GM23338 (cell line): ENCODE measurements around the gene RPS15. TPM values are rescaled to one million over a fixed set of nuclear protein-coding genes. Genes with fewer than 3 reads are reported as not detected.

Experiments
- ATAC-seq: fragments of 200-7000 bp; cut with Tn5 transposase; 3 replicates; pipeline ENCODE4 v1.9.1; 2020
- DNase-seq: peaks from one replicate; pipeline ENCODE4 v3.0.0-alpha.2; 2015; ENCODE audit warnings: low spot score
- H2AFZ ChIP-seq: fragments of 200-600 bp; sonication (generic); 2 replicates; pipeline ENCODE4 v1.8.0; 2016; ENCODE audit warnings: antibody characterized with exemption, mild to moderate bottlenecking, moderate library complexity
- H3F3A ChIP-seq: fragments of 200-600 bp; sonication (generic); replicated peaks from 2 replicates; pipeline ENCODE4 v1.8.0; 2017; ENCODE audit warnings: antibody characterized with exemption, mixed run types, low read depth
- H3K27ac ChIP-seq: fragments of 200-600 bp; sonication (generic); 2 replicates; pipeline ENCODE4 v1.6.1; 2016; ENCODE audit warnings: low read depth
- H3K27me3 ChIP-seq: fragments of 200-600 bp; sonication (generic); 2 replicates; pipeline ENCODE4 v1.8.0; 2016; ENCODE audit warnings: mild to moderate bottlenecking, mixed run types, moderate library complexity; ENCODE audit not compliant: insufficient read depth
- H3K36me3 ChIP-seq: fragments of 200-600 bp; sonication (generic); 2 replicates; pipeline ENCODE4 v1.8.0; 2016; ENCODE audit warnings: mild to moderate bottlenecking; ENCODE audit not compliant: insufficient read depth
- H3K4me1 ChIP-seq: fragments of 200-600 bp; sonication (generic); 2 replicates; pipeline ENCODE4 v1.8.0; 2016; ENCODE audit warnings: mild to moderate bottlenecking, moderate library complexity; ENCODE audit not compliant: insufficient read depth
- H3K4me2 ChIP-seq: fragments of 200-600 bp; sonication (generic); 2 replicates; pipeline ENCODE4 v1.7.1; 2017; ENCODE audit warnings: mixed run types
- H3K4me3 ChIP-seq: fragments of 200-600 bp; sonication (generic); 2 replicates; pipeline ENCODE4 v1.6.1; 2016; ENCODE audit warnings: mixed run types
- H3K79me2 ChIP-seq: fragments of 200-600 bp; sonication (generic); replicated peaks from 2 replicates; pipeline ENCODE4 v1.8.0; 2017; ENCODE audit warnings: mild to moderate bottlenecking; ENCODE audit not compliant: insufficient read depth
- H3K9me2 ChIP-seq: fragments of 200-600 bp; sonication (generic); 2 replicates; pipeline ENCODE4 v1.8.0; 2017; ENCODE audit not compliant: insufficient read depth
- H4K20me1 ChIP-seq: fragments of 200-600 bp; sonication (generic); replicated peaks from 2 replicates; pipeline ENCODE4 v1.8.0; 2017; ENCODE audit warnings: mild to moderate bottlenecking; ENCODE audit not compliant: insufficient read depth
- H3K27ac Mint-ChIP-seq: 2 replicates; pipeline ENCODE4 v1.8.0; 2020; ENCODE audit warnings: inconsistent platforms, mild to moderate bottlenecking, moderate library complexity, mixed read lengths
- H3K27me3 Mint-ChIP-seq: 3 replicates; pipeline ENCODE4 v1.8.0; 2022; ENCODE audit warnings: low read depth, mild to moderate bottlenecking, moderate library complexity, mixed read lengths, inconsistent platforms; ENCODE audit not compliant: insufficient read depth, poor library complexity
- H3K36me3 Mint-ChIP-seq: 3 replicates; pipeline ENCODE4 v1.8.0; 2021; ENCODE audit warnings: low read depth, mild to moderate bottlenecking, inconsistent platforms, moderate library complexity, mixed read lengths
- H3K4me1 Mint-ChIP-seq: 3 replicates; pipeline ENCODE4 v1.8.0; 2020; ENCODE audit warnings: mild to moderate bottlenecking, inconsistent platforms, mixed read lengths
- H3K4me3 Mint-ChIP-seq: 3 replicates; pipeline ENCODE4 v1.8.0; 2021; ENCODE audit warnings: moderate library complexity, mild to moderate bottlenecking, inconsistent platforms, mixed read lengths
- H3K9me3 Mint-ChIP-seq: 3 replicates; pipeline ENCODE4 v1.8.0; 2020; ENCODE audit warnings: moderate library complexity, mild to moderate bottlenecking, inconsistent platforms, mixed read lengths
- CREB1 ChIP-seq: fragments of 250-450 bp; sonication (Bioruptor Pico); IDR thresholded peaks from 2 replicates; pipeline ENCODE4 v1.5.0; 2020; ENCODE audit warnings: low read depth, mild to moderate bottlenecking, moderate library complexity
- EZH2 ChIP-seq: fragments of 200-600 bp; sonication (generic); IDR thresholded peaks from one replicate; pipeline ENCODE4 v1.8.0; 2017; ENCODE audit warnings: antibody characterized with exemption, mild to moderate bottlenecking, low read depth; ENCODE audit not compliant: unreplicated experiment
- EZH2phosphoT487 ChIP-seq: fragments of 200-600 bp; sonication (generic); IDR thresholded peaks from one replicate; pipeline ENCODE4 v1.8.1; 2018; ENCODE audit warnings: antibody characterized with exemption; ENCODE audit not compliant: unreplicated experiment
- JUNB ChIP-seq: IDR thresholded peaks from one replicate; pipeline ENCODE4 v1.6.1; 2016; ENCODE audit warnings: antibody characterized with exemption; ENCODE audit not compliant: unreplicated experiment
- NANOG ChIP-seq: IDR thresholded peaks from 2 replicates; pipeline ENCODE4 v1.6.1; 2016; ENCODE audit warnings: antibody characterized with exemption, borderline replicate concordance
- POLR2AphosphoS5 ChIP-seq: IDR thresholded peaks from 2 replicates; pipeline ENCODE4 v1.6.1; 2016; ENCODE audit warnings: antibody characterized with exemption, low read depth
- ZNF114 ChIP-seq: fragments of 250-450 bp; sonication (Bioruptor Pico); IDR thresholded peaks from 2 replicates; pipeline ENCODE4 v1.5.0; 2020; ENCODE audit warnings: mild to moderate bottlenecking, moderate library complexity
- ZNF331 ChIP-seq: fragments of 250-450 bp; sonication (Bioruptor Pico); IDR thresholded peaks from 2 replicates; pipeline ENCODE4 v1.5.0; 2020; ENCODE audit warnings: low read depth, mild to moderate bottlenecking, moderate library complexity
- polyA plus RNA-seq: library from polyadenylated mRNA; unstranded; fragments of >200 nt; fragmentation: Nextera tagmentation; extraction: Ambion mirVana; gene quantifications from 2 replicates; pipeline ENCODE4 v1.2.1, GENCODE V29; 2016
- total RNA-seq: library from RNA; depleted of rRNA; stranded (reverse); fragments of >200 nt; shearing (Covaris generic); gene quantifications from 2 replicates; pipeline ENCODE4 v1.2.3, GENCODE V29; 2014
- TF ChIP-seq, protein P1 (sequence below), 2 experiments: fragments of 200-600 bp in 1 of 2; sonication (generic) in 1 of 2; conservative IDR thresholded peaks; 2 replicates each; pipeline versions ENCODE4 v1.5.1 to v1.6.1; 2016 to 2017; ENCODE audit warnings: antibody characterized with exemption in 2 of 2, low read depth in 2 of 2, mild to moderate bottlenecking in 2 of 2, moderate library complexity in 1 of 2
- TF ChIP-seq, protein P2 (sequence below): IDR thresholded peaks from one replicate; pipeline ENCODE4 v1.6.1; 2018; ENCODE audit warnings: antibody characterized with exemption; ENCODE audit not compliant: unreplicated experiment

The RPS15 gene
- total and polyA plus RNA-seq, 2 experiments from 2014 or later, result 2,953 to 3,861 TPM

DNA sequence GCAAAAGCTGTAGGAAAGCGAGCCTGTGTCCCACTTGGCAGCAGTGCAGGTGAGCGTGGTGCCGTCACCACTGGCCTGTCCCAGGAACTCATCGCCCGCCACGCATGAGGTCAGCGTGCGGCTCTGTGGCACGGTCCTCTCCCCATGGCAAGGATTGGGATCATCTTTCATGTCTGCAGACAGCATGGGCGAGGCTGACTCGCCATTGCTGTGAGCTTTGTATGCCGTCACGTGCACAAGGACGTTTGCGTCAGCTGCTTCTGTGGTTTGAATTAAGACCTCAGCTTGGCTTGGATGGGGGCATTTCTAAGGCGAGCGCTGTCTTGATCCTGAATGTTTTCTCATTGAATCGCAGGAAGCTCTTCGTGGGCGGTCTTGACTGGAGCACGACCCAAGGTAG lies 21.1 kb upstream of the RPS15 start:
- H4K20me1 ChIP-seq, result peaks cover 55% of the 10 kb centered on the region
- H3K27ac ChIP-seq, result peak overlapping the region; percentile 72; the same call in 1 of the 2 replicates
- TF ChIP-seq, protein P1, sequence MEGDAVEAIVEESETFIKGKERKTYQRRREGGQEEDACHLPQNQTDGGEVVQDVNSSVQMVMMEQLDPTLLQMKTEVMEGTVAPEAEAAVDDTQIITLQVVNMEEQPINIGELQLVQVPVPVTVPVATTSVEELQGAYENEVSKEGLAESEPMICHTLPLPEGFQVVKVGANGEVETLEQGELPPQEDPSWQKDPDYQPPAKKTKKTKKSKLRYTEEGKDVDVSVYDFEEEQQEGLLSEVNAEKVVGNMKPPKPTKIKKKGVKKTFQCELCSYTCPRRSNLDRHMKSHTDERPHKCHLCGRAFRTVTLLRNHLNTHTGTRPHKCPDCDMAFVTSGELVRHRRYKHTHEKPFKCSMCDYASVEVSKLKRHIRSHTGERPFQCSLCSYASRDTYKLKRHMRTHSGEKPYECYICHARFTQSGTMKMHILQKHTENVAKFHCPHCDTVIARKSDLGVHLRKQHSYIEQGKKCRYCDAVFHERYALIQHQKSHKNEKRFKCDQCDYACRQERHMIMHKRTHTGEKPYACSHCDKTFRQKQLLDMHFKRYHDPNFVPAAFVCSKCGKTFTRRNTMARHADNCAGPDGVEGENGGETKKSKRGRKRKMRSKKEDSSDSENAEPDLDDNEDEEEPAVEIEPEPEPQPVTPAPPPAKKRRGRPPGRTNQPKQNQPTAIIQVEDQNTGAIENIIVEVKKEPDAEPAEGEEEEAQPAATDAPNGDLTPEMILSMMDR (conservative IDR thresholded peaks at IDR 0.05; ENCODE audit: low read depth in 2 of 2), result no peak
- no peak for TF ChIP-seq EZH2phosphoT487
- no peak for TF ChIP-seq ZNF114 (CRISPR knock-in tag)
- no peak for TF ChIP-seq POLR2AphosphoS5
- TF ChIP-seq NANOG, result no peak
- TF ChIP-seq CREB1, result no peak
- TF ChIP-seq, protein P2, sequence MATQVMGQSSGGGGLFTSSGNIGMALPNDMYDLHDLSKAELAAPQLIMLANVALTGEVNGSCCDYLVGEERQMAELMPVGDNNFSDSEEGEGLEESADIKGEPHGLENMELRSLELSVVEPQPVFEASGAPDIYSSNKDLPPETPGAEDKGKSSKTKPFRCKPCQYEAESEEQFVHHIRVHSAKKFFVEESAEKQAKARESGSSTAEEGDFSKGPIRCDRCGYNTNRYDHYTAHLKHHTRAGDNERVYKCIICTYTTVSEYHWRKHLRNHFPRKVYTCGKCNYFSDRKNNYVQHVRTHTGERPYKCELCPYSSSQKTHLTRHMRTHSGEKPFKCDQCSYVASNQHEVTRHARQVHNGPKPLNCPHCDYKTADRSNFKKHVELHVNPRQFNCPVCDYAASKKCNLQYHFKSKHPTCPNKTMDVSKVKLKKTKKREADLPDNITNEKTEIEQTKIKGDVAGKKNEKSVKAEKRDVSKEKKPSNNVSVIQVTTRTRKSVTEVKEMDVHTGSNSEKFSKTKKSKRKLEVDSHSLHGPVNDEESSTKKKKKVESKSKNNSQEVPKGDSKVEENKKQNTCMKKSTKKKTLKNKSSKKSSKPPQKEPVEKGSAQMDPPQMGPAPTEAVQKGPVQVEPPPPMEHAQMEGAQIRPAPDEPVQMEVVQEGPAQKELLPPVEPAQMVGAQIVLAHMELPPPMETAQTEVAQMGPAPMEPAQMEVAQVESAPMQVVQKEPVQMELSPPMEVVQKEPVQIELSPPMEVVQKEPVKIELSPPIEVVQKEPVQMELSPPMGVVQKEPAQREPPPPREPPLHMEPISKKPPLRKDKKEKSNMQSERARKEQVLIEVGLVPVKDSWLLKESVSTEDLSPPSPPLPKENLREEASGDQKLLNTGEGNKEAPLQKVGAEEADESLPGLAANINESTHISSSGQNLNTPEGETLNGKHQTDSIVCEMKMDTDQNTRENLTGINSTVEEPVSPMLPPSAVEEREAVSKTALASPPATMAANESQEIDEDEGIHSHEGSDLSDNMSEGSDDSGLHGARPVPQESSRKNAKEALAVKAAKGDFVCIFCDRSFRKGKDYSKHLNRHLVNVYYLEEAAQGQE, result no peak
- no peak for TF ChIP-seq ZNF331 (CRISPR knock-in tag)
- no peak for TF ChIP-seq EZH2
- TF ChIP-seq JUNB, result no peak
- peak overlapping the region; percentile 73 for H3K27ac Mint-ChIP-seq
- H3K9me2 ChIP-seq, result no peaks in the 10 kb centered on the region
- H3K4me1 ChIP-seq, result peaks cover 28% of the 10 kb centered on the region
- H3K36me3 ChIP-seq, result peaks cover 17% of the 10 kb centered on the region
- H2AFZ ChIP-seq, result no peak overlapping the region
- no peaks in the 10 kb centered on the region for H3K27me3 ChIP-seq
- H3K27me3 Mint-ChIP-seq, result peaks cover 28% of the 10 kb centered on the region
- H3K4me2 ChIP-seq, result no peak overlapping the region
- ATAC-seq (no peak), DNase-seq (no peak)
- H3K9me3 Mint-ChIP-seq, result no peaks in the 10 kb centered on the region
- H3K4me3 ChIP-seq, result no peak overlapping the region
- H3K4me3 Mint-ChIP-seq, result peak overlapping the region; percentile 11; the same call in 1 of the 3 replicates
- peaks cover 24% of the 10 kb centered on the region for H3F3A ChIP-seq
- H3K36me3 Mint-ChIP-seq, result peaks cover 52% of the 10 kb centered on the region
- H3K4me1 Mint-ChIP-seq, result peaks cover 44% of the 10 kb centered on the region
- H3K79me2 ChIP-seq, result peaks cover 93% of the 10 kb centered on the region
